Ascending aorta (tissue), 2 donors: Measurements from ENCODE around the gene STK26. TPM values are rescaled to one million over a fixed set of nuclear protein-coding genes. Genes with fewer than 3 reads are reported as not detected.
"Not testable (repeated sequence)": the region's sequence is repeated elsewhere in the genome, so short reads cannot be mapped to it uniquely, and the experiment has no call there.

Source experiments
- DNase-seq, 2 donors: peaks; one replicate each; pipeline ENCODE4 v3.0.0-alpha.2; 2019; ENCODE audit warnings: low spot score in 2 of 2
- H3K27ac ChIP-seq, 2 donors: fragments of 200-600 bp; sonication (generic); one replicate each; pipeline ENCODE4 v1.5.1; 2016 to 2017; ENCODE audit warnings: mild to moderate bottlenecking in 1 of 2
- H3K27me3 ChIP-seq: fragments of 200-600 bp; sonication (generic); one replicate; pipeline ENCODE4 v1.5.1; 2017
- H3K36me3 ChIP-seq, 2 donors: fragments of 200-600 bp; sonication (generic); one replicate each; pipeline ENCODE4 v1.5.1; 2016
- H3K4me1 ChIP-seq, 2 donors: fragments of 200-600 bp; sonication (generic); one replicate each; pipeline ENCODE4 v1.5.1; 2016 to 2017; ENCODE audit warnings: mild to moderate bottlenecking in 1 of 2
- H3K4me3 ChIP-seq, 2 donors: fragments of 200-600 bp; sonication (generic); one replicate each; pipeline ENCODE4 v1.5.1; 2016 to 2017; ENCODE audit warnings: mild to moderate bottlenecking in 1 of 2
- H3K9me3 ChIP-seq, 2 donors: fragments of 200-600 bp; sonication (generic); one replicate each; pipeline ENCODE4 v1.5.1; 2016
- intact Hi-C: fragments of 100-400 bp; cut with DNase I; formaldehyde crosslinking; loops from one replicate; pipeline ENCODE4 v1.15.1; 2023
- total RNA-seq: library from RNA; depleted of rRNA; stranded (reverse); fragments of >200 nt; gene quantifications from one replicate; pipeline ENCODE4 v1.1.0, GENCODE V29; 2016
- TF ChIP-seq, protein P1 (sequence below), 3 experiments: fragments of 200-600 bp in 2 of 3; fragments of 450-650 bp in 1 of 3; sonication (generic) in 2 of 3; IDR thresholded peaks; one replicate each; pipeline ENCODE4 v1.5.1; 2016 to 2019; ENCODE audit warnings: antibody characterized with exemption in 3 of 3, mild to moderate bottlenecking in 1 of 3, moderate library complexity in 1 of 3

STK26 gene
- total RNA-seq, 1 donor from 2014 or later, result 1.8 TPM

DNA sequence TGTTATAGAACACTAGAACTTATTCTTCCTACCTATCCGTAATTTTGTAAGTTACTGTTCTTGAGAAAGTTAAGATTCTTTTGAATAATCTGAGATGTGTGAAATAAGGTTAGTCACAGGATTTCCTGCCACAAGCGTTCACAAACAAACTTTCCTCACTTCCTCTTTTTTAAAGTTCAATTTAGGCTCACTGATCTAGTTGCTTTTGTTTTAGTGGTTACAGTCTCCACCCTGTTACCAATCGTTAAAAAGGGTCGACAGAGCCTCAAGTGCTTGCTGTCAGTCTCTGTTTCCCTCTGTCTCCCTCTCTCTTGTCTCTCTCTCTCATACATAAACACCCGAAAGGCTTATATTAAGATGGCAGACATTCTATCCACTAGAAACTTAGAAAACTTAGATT is 35.9 kb upstream of the STK26 start:
- TF ChIP-seq, protein P1, sequence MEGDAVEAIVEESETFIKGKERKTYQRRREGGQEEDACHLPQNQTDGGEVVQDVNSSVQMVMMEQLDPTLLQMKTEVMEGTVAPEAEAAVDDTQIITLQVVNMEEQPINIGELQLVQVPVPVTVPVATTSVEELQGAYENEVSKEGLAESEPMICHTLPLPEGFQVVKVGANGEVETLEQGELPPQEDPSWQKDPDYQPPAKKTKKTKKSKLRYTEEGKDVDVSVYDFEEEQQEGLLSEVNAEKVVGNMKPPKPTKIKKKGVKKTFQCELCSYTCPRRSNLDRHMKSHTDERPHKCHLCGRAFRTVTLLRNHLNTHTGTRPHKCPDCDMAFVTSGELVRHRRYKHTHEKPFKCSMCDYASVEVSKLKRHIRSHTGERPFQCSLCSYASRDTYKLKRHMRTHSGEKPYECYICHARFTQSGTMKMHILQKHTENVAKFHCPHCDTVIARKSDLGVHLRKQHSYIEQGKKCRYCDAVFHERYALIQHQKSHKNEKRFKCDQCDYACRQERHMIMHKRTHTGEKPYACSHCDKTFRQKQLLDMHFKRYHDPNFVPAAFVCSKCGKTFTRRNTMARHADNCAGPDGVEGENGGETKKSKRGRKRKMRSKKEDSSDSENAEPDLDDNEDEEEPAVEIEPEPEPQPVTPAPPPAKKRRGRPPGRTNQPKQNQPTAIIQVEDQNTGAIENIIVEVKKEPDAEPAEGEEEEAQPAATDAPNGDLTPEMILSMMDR (IDR thresholded peaks at IDR 0.05), result no peak
- Histone ChIP-seq H3K36me3 (no peaks in the 10 kb centered on the region), H3K9me3 (no peaks in the 10 kb centered on the region), H3K27me3 (no peaks in the 10 kb centered on the region), H3K27ac (no peak overlapping the region), H3K4me1 (no peaks in the 10 kb centered on the region), H3K4me3 (no peak overlapping the region)
- DNase-seq, result no peak
- intact Hi-C loops, result no loop called here

DNA sequence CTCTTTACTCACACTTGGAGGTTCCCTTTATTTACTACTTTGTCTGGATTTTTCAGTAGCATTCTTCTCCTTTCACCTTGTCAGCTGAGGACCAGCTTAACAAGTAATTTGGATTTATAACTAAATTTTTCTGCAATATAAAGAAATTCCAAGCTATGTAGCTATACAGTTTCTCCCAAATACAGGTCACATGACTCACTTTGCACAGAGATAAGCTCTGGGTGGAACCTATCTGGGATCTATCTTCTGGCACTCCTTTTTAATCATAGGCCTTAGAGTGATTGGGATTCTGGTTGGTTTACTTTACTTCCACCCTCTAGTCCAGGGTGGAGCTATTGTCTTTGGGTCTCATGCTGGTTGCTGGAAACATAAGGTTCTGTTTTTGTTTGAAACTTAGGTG is 34.9 kb upstream of the STK26 start:
- TF ChIP-seq, protein P1 (IDR thresholded peaks at IDR 0.05), result no peak
- no peak overlapping the region for H3K27ac ChIP-seq
- H3K27me3 ChIP-seq, result no peaks in the 10 kb centered on the region
- intact Hi-C loops, result no loop called here
- no peaks in the 10 kb centered on the region for H3K4me1 ChIP-seq
- no peaks in the 10 kb centered on the region for H3K9me3 ChIP-seq
- H3K4me3 ChIP-seq, result no peak overlapping the region
- H3K36me3 ChIP-seq, result no peaks in the 10 kb centered on the region
- DNase-seq, result no peak

DNA sequence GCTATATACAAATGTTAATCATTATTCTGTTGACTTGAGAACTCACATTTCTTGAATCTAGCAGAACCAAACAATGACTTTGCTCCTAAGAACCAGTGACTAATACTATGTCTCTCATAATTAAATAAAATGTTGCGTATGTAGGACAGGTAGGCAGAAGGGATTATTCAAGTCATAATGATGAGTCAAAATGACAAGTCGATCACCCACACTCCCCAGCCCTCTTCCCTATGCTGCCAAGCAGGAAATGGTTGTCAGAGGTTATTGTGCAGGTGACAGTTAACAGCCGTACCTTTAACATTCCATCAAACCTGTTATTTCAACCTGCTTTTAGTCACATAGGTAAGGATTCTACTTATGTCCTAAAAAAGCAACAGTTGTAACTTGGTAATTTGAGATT is 22.0 kb upstream of the STK26 start:
- intact Hi-C loops, result no loop called here
- TF ChIP-seq, protein P1 (IDR thresholded peaks at IDR 0.05), result no peak
- H3K27me3 ChIP-seq, result no peaks in the 10 kb centered on the region
- H3K27ac ChIP-seq, result no peak overlapping the region
- no peak overlapping the region for H3K4me3 ChIP-seq
- H3K9me3 ChIP-seq, result no peaks in the 10 kb centered on the region
- H3K4me1 ChIP-seq, result no peaks in the 10 kb centered on the region
- H3K36me3 ChIP-seq, result no peaks in the 10 kb centered on the region
- DNase-seq, result no peak

DNA sequence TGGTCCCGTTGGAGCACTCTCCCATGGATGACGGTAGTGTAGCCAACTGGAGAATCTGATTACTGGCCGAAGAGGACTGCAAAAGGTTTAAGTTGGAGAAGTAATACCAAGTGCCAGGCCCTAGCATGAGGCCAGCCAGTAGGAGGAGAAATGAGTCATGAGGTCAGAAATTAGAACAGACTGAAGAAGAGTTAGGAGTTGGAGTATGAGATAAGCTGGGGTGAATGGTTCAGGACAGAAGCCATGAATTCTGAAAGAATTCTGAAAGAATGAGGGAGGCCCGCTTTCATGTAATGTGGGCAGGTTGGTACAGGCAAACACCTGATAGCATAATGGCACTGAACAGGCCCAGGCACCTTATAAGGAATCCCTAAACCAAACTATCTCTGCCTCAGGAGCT is 18.4 kb upstream of the STK26 start:
- no peak overlapping the region for H3K27ac ChIP-seq

DNA sequence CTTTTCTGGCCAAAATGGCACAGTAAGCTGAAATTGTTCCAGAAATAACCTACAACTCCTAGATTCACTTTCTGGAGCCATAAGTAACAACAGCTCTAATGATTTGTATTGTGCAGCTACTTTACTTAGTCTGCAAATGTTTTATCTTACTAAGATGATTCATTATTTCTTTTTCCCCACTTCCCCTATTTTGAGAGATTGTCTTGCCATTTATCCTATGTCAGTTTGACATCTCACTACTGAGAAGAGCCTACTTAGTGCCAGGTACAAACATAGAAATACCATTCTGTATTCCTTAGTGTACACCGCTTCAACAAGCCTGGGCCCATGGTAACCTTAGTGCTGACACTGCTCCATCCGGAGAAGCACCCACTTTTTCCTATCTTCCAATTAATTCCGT is 13.8 kb upstream of the STK26 start:
- no peaks in the 10 kb centered on the region for H3K4me1 ChIP-seq
- intact Hi-C loops, result no loop called here
- no peak overlapping the region for H3K4me3 ChIP-seq
- H3K27ac ChIP-seq, result no peak overlapping the region
- H3K36me3 ChIP-seq, result no peaks in the 10 kb centered on the region
- no peaks in the 10 kb centered on the region for H3K9me3 ChIP-seq
- no peaks in the 10 kb centered on the region for H3K27me3 ChIP-seq
- TF ChIP-seq, protein P1 (IDR thresholded peaks at IDR 0.05), result no peak
- no peak for DNase-seq

More for the DNA sequence above, 18.4 kb upstream of the STK26 start:
- Histone ChIP-seq H3K4me3 (no peak overlapping the region), H3K27me3 (no peaks in the 10 kb centered on the region), H3K36me3 (no peaks in the 10 kb centered on the region), H3K9me3 (no peaks in the 10 kb centered on the region), H3K4me1 (no peaks in the 10 kb centered on the region)
- DNase-seq, result no peak
- TF ChIP-seq, protein P1 (IDR thresholded peaks at IDR 0.05), result no peak
- intact Hi-C loops, result no loop called here

DNA sequence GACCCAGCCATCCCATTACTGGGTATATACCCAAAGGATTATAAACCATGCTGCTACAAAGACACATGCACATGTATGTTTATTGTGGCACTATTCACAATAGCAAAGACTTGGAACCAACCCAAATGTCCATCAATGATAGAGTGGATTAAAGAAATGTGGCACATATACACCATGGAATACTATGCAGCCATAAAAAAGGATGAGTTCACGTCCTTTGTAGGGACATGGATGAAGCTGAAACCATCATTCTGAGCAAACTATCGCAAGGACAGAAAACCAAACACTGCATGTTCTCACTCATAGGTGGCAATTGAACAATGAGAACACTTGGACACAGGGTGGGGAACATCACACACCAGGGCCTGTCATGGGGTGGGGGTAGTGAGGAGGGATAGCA is 12.9 kb upstream of the STK26 start:
- intact Hi-C loops, H3K27ac ChIP-seq, DNase-seq, H3K4me1 ChIP-seq, H3K9me3 ChIP-seq, H3K27me3 ChIP-seq, H3K4me3 ChIP-seq, H3K36me3 ChIP-seq: not testable (repeated sequence)
